Measurements from ENCODE around the gene EMILIN1. TPM values are rescaled to one million over a fixed set of nuclear protein-coding genes. Genes with fewer than 3 reads are reported as not detected.
A peak's percentile ranks its signal among the peaks of the same experiment; 100 is the strongest.

Gene EMILIN1
- 1 to 10 TPM; 1.1 to 1.4 TPM for total RNA-seq

- Mint-ChIP-seq H3K9me3 (ENCODE audit: insufficient read depth) (no peaks in the 10 kb centered on the region), H3K4me1 (ENCODE audit: low read depth) (peaks cover 63% of the 10 kb centered on the region), H3K27me3 (ENCODE audit: low read depth) (no peaks in the 10 kb centered on the region), H3K4me3 (no peak within 1 kb of the TSS), H3K36me3 (ENCODE audit: low read depth) (no peaks in the 10 kb centered on the region), H3K27ac (peak within 1 kb of the TSS; percentile 35)
- ChIA-PET POLR2A (no interaction called here), CTCF (no interaction called here)
- ATAC-seq: no peak
- DNase-seq: no peak
Observed at GRCh38 chr2:27078267-27079194, at the start of gene EMILIN1. Gene EMILIN1, plus strand, starts transcription at chr2:27078615. Its CDS starts 451 bp downstream, at chr2:27079066.

- no peak overlapping the region for H3K27ac Mint-ChIP-seq
- POLR2A ChIA-PET: no interaction called here
- no peak overlapping the region for H3K4me3 Mint-ChIP-seq
- DNase-seq (no peak), ATAC-seq (no peak)
- CTCF ChIA-PET: no interaction called here
- no peaks in the 10 kb centered on the region for H3K27me3 Mint-ChIP-seq (ENCODE audit: low read depth)
- peaks cover 40% of the 10 kb centered on the region for H3K4me1 Mint-ChIP-seq (ENCODE audit: low read depth)
- no peaks in the 10 kb centered on the region for H3K9me3 Mint-ChIP-seq (ENCODE audit: insufficient read depth)
- peaks cover 22% of the 10 kb centered on the region for H3K36me3 Mint-ChIP-seq (ENCODE audit: low read depth)
Observed at GRCh38 chr2:27029051-27029450, 49.4 kb upstream of the EMILIN1 start.

DNA sequence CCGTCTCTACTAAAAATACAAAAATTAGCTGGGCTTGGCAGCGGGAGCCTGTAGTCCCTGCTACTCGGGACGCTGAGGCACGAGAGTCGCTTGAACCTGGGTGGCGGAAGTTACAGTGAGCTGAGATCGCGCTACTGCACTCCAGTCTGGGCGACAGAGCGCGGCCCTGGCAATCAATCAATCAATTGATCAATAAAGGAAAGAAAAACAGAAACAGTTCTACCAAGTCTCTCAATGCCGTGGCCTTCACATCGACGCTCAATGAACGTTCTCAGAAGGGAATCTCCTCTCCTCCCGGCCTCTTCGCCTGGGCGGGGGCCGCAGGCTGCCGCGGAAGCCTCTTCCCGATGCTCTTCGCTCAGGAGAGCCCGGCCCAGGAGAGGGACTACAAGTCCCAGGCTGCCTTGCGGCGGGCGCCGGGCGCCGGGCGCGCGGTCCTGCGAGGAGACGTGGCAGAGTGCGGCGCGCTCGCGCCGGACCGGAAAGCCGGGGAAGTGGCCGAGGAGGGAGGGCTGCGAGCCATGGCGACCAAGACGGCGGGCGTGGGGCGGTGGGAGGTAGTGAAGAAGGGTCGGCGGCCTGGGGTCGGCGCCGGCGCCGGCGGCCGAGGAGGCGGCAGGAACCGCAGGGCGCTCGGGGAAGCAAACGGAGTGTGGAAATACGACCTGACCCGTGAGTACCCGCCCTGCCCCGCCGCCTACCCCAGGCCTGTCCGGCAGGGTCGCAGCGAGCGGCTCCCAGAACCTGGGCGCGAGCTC is 45.7 kb upstream of the EMILIN1 start, which contains the start of gene TMEM214:
TSS of gene TMEM214 (plus strand) at position 471 of the 758 bp plus-strand sequence. CDS start at position 522, 51 bp downstream.
- peaks cover 50% of the 10 kb centered on the region for H3K36me3 Mint-ChIP-seq (ENCODE audit: low read depth)
- no peaks in the 10 kb centered on the region for H3K27me3 Mint-ChIP-seq (ENCODE audit: low read depth)
- peaks cover 58% of the 10 kb centered on the region for H3K4me1 Mint-ChIP-seq (ENCODE audit: low read depth)
- H3K9me3 Mint-ChIP-seq (ENCODE audit: insufficient read depth): no peaks in the 10 kb centered on the region
- H3K4me3 Mint-ChIP-seq: peak within 1 kb of the TSS; percentile 95
- ATAC-seq: peak; percentile 97
- CTCF ChIA-PET: interaction anchor here (0.7 to 2.7 kb wide), 10 partner anchors 13 to 242 kb away, joined by 3 to 12 read pairs (median 4); partner anchors contain the start of genes AGBL5 and OST4
- H3K27ac Mint-ChIP-seq: peak within 1 kb of the TSS; percentile 91
- POLR2A ChIA-PET: interaction anchor here (0.7 to 5.2 kb wide), 4 partner anchors 10 to 102 kb away, joined by 3 to 39 read pairs (median 4); partner anchors contain the start of genes AGBL5 and PREB
- DNase-seq: peak; percentile 85

- Mint-ChIP-seq H3K4me1 (ENCODE audit: low read depth) (peaks cover 55% of the 10 kb centered on the region), H3K27ac (peak overlapping the region; percentile 91), H3K4me3 (peak overlapping the region; percentile 95), H3K9me3 (ENCODE audit: insufficient read depth) (no peaks in the 10 kb centered on the region), H3K27me3 (ENCODE audit: low read depth) (no peaks in the 10 kb centered on the region), H3K36me3 (ENCODE audit: low read depth) (peaks cover 55% of the 10 kb centered on the region)
- POLR2A ChIA-PET: interaction anchor here (0.7 to 5.2 kb wide), 4 partner anchors 10 to 49 kb away, joined by 3 to 39 read pairs (median 4); partner anchors contain the start of gene AGBL5
- no peak for DNase-seq
- peak; percentile 4 for ATAC-seq
- CTCF ChIA-PET: interaction anchor here (0.7 to 2.7 kb wide), 9 partner anchors 12 to 243 kb away, joined by 3 to 12 read pairs (median 4); partner anchors contain the start of genes AGBL5 and OST4
Observed at GRCh38 chr2:27033253-27033852, 45.1 kb upstream of the EMILIN1 start.

GRCh38 chr2:27038012-27038411 is 40.4 kb upstream of the EMILIN1 start:
- Mint-ChIP-seq H3K4me3 (no peak overlapping the region), H3K27ac (no peak overlapping the region), H3K27me3 (ENCODE audit: low read depth) (no peaks in the 10 kb centered on the region), H3K9me3 (ENCODE audit: insufficient read depth) (no peaks in the 10 kb centered on the region), H3K4me1 (ENCODE audit: low read depth) (peaks cover 26% of the 10 kb centered on the region), H3K36me3 (ENCODE audit: low read depth) (peaks cover 77% of the 10 kb centered on the region)
- CTCF ChIA-PET: interaction anchor here (0.8 to 1.0 kb wide), 2 partner anchors 13 to 21 kb away, joined by 3 read pairs; partner anchors contain the start of gene AGBL5
- ATAC-seq (no peak), DNase-seq (no peak)
- POLR2A ChIA-PET: interaction anchor here (0.7 to 0.9 kb wide), 2 partner anchors 13 to 35 kb away, joined by 3 read pairs; partner anchors contain the start of gene AGBL5

- peaks cover 21% of the 10 kb centered on the region for H3K4me1 Mint-ChIP-seq (ENCODE audit: low read depth)
- ATAC-seq (no peak), DNase-seq (no peak)
- peaks cover 72% of the 10 kb centered on the region for H3K36me3 Mint-ChIP-seq (ENCODE audit: low read depth)
- ChIA-PET POLR2A (interaction anchor here (0.9 kb wide), 1 partner anchor 34 kb away, joined by 3 read pairs; no protein-coding TSS in a partner anchor), CTCF (no interaction called here)
- H3K27me3 Mint-ChIP-seq (ENCODE audit: low read depth): no peaks in the 10 kb centered on the region
- no peak overlapping the region for H3K27ac Mint-ChIP-seq
- no peak overlapping the region for H3K4me3 Mint-ChIP-seq
- no peaks in the 10 kb centered on the region for H3K9me3 Mint-ChIP-seq (ENCODE audit: insufficient read depth)
Observed at GRCh38 chr2:27038631-27039339, 39.6 kb upstream of the EMILIN1 start.

- no peaks in the 10 kb centered on the region for H3K9me3 Mint-ChIP-seq (ENCODE audit: insufficient read depth)
- no peak overlapping the region for H3K4me3 Mint-ChIP-seq
- H3K27ac Mint-ChIP-seq: no peak overlapping the region
- DNase-seq (no peak), ATAC-seq (no peak)
- ChIA-PET POLR2A (no interaction called here), CTCF (interaction anchor here (0.7 kb wide), 1 partner anchor 23 kb away, joined by 3 read pairs; no protein-coding TSS in a partner anchor)
- peaks cover 14% of the 10 kb centered on the region for H3K4me1 Mint-ChIP-seq (ENCODE audit: low read depth)
- H3K36me3 Mint-ChIP-seq (ENCODE audit: low read depth): peaks cover 66% of the 10 kb centered on the region
- no peaks in the 10 kb centered on the region for H3K27me3 Mint-ChIP-seq (ENCODE audit: low read depth)
Observed at GRCh38 chr2:27039426-27039825, 39.0 kb upstream of the EMILIN1 start.

- ChIA-PET CTCF (interaction anchor here (0.7 kb wide), 1 partner anchor 23 kb away, joined by 3 read pairs; no protein-coding TSS in a partner anchor), POLR2A (no interaction called here)
- no peak for ATAC-seq
- Mint-ChIP-seq H3K9me3 (ENCODE audit: insufficient read depth) (no peaks in the 10 kb centered on the region), H3K4me1 (ENCODE audit: low read depth) (peaks cover 10% of the 10 kb centered on the region), H3K27ac (no peak overlapping the region), H3K36me3 (ENCODE audit: low read depth) (peaks cover 68% of the 10 kb centered on the region), H3K4me3 (no peak overlapping the region), H3K27me3 (ENCODE audit: low read depth) (no peaks in the 10 kb centered on the region)
- DNase-seq: no peak
Observed at GRCh38 chr2:27039871-27040270, 38.5 kb upstream of the EMILIN1 start.

DNA sequence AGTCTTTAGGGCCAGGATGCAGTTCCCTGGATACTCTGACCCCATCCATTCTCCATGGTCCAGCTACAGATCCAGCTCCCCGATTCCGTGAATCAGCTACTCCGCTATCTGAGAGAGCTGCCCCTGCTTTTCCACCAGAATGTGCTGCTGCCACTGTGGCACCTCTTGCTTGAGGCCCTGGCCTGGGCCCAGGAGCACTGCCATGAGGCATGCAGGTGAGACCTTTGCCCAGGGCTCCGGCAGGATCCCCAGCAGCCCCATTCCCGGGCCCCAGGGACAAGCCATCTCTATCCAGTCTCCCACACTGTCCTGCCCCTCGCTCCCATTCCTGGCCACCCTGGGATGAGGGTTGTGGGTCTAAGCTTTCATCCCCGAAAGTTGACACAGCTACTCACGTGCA is 38.1 kb upstream of the EMILIN1 start:
- ChIA-PET CTCF (interaction anchor here (0.7 kb wide), 1 partner anchor 24 kb away, joined by 3 read pairs; no protein-coding TSS in a partner anchor), POLR2A (interaction anchor here (0.6 kb wide), 1 partner anchor 21 kb away, joined by 4 read pairs; no protein-coding TSS in a partner anchor)
- Mint-ChIP-seq H3K4me3 (no peak overlapping the region), H3K36me3 (ENCODE audit: low read depth) (peaks cover 64% of the 10 kb centered on the region), H3K27me3 (ENCODE audit: low read depth) (no peaks in the 10 kb centered on the region), H3K27ac (no peak overlapping the region), H3K9me3 (ENCODE audit: insufficient read depth) (no peaks in the 10 kb centered on the region), H3K4me1 (ENCODE audit: low read depth) (peaks cover 6% of the 10 kb centered on the region)
- DNase-seq: no peak
- no peak for ATAC-seq

GRCh38 chr2:27041752-27042151 is 36.7 kb upstream of the EMILIN1 start:
- POLR2A ChIA-PET: interaction anchor here (0.9 kb wide), 1 partner anchor 10 kb away, joined by 3 read pairs; the partner anchor contains the start of gene AGBL5
- DNase-seq (no peak), ATAC-seq (no peak)
- H3K4me3 Mint-ChIP-seq: no peak overlapping the region
- no peaks in the 10 kb centered on the region for H3K9me3 Mint-ChIP-seq (ENCODE audit: insufficient read depth)
- H3K4me1 Mint-ChIP-seq (ENCODE audit: low read depth): no peaks in the 10 kb centered on the region
- CTCF ChIA-PET: interaction anchor here (1.1 to 1.6 kb wide), 2 partner anchors 44 to 80 kb away, joined by 3 read pairs; no protein-coding TSS in a partner anchor
- H3K36me3 Mint-ChIP-seq (ENCODE audit: low read depth): peaks cover 53% of the 10 kb centered on the region
- no peaks in the 10 kb centered on the region for H3K27me3 Mint-ChIP-seq (ENCODE audit: low read depth)
- no peak overlapping the region for H3K27ac Mint-ChIP-seq
